Omental fat pad (tissue), 4 donors: ENCODE data around the gene CPT1B. TPM values are rescaled to one million over a fixed set of nuclear protein-coding genes. Genes with fewer than 3 reads are reported as not detected.
"Not testable (repeated sequence)": the region's sequence is repeated elsewhere in the genome, so short reads cannot be mapped to it uniquely, and the experiment has no call there.

Experiments
- ATAC-seq: fragments of 150-250 bp; one replicate; pipeline ENCODE4 v1.9.1; 2016; ENCODE audit warnings: mild to moderate bottlenecking, moderate library complexity; ENCODE audit not compliant: low FRiP score
- DNase-seq: peaks from one replicate; pipeline ENCODE4 v3.0.0-alpha.2; 2019; ENCODE audit warnings: low spot score
- total RNA-seq, 4 donors: library from RNA; depleted of rRNA; stranded (reverse); fragments of >200 nt; gene quantifications; one replicate each; pipeline ENCODE4 v1.1.0, GENCODE V29; 2016
- TF ChIP-seq, protein P1 (sequence below), 3 donors: fragments of 450-650 bp; IDR thresholded peaks; one replicate each; pipeline ENCODE4 v1.5.1; 2016 to 2017; ENCODE audit warnings: antibody characterized with exemption in 3 of 3, mild to moderate bottlenecking in 3 of 3, moderate library complexity in 2 of 3

CPT1B gene
- total RNA-seq, 4 donors from 2014 or later, result 4.9 to 29.2 (median 10.8) TPM

DNA sequence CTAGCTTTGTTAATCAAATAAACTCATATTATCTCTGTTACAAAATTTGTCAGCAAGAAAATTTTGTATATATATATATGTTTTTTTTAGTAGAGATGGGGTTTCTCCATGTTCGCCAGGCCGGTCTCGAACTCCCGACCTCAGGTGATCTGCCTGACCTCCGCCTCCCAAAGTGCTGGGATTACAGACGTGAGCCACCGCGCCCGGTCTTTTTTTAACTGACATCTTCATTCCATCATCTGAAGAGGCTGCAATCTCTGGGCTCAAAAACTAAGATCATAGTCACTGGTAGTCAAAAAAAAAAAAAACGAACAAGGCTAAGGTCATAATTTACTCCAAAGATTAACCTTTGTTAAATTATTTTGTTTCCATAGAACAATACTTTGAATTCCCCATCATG is 37.8 kb downstream of the CPT1B start:
- DNase-seq (no peak), ATAC-seq (no peak)
- TF ChIP-seq, protein P1, sequence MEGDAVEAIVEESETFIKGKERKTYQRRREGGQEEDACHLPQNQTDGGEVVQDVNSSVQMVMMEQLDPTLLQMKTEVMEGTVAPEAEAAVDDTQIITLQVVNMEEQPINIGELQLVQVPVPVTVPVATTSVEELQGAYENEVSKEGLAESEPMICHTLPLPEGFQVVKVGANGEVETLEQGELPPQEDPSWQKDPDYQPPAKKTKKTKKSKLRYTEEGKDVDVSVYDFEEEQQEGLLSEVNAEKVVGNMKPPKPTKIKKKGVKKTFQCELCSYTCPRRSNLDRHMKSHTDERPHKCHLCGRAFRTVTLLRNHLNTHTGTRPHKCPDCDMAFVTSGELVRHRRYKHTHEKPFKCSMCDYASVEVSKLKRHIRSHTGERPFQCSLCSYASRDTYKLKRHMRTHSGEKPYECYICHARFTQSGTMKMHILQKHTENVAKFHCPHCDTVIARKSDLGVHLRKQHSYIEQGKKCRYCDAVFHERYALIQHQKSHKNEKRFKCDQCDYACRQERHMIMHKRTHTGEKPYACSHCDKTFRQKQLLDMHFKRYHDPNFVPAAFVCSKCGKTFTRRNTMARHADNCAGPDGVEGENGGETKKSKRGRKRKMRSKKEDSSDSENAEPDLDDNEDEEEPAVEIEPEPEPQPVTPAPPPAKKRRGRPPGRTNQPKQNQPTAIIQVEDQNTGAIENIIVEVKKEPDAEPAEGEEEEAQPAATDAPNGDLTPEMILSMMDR (IDR thresholded peaks at IDR 0.05), result no peak

GRCh38 chr22:50537765-50538164 is 40.5 kb downstream of the CPT1B start:
- TF ChIP-seq, protein P1 (IDR thresholded peaks at IDR 0.05), result no peak
- DNase-seq, result no peak
- no peak for ATAC-seq

DNA sequence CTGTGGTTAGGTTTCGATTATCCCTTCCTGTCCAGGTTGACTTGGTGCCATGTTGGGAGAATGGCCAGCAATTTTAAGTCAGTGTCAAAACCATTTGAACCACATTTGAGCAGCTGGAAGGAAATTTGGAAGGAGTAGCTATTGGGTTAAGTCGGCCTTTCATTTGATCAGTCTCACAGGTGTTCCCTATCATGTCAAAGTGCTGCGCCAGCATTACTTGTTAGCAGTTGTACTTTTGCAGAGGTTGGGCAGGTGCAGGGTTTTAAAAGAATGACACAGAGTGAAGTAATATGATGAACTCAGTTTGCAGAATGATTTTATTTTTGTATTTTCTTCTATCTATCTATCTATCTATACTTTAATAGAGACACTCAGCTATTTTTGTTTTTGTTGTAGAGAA is 42.0 kb downstream of the CPT1B start:
- no peak for DNase-seq
- TF ChIP-seq, protein P1 (IDR thresholded peaks at IDR 0.05), result no peak
- no peak for ATAC-seq

- ATAC-seq (no peak), DNase-seq (no peak)
- TF ChIP-seq, protein P1 (IDR thresholded peaks at IDR 0.05), result no peak
Measured at GRCh38 chr22:50535113-50535512, 43.1 kb downstream of the CPT1B start.

DNA sequence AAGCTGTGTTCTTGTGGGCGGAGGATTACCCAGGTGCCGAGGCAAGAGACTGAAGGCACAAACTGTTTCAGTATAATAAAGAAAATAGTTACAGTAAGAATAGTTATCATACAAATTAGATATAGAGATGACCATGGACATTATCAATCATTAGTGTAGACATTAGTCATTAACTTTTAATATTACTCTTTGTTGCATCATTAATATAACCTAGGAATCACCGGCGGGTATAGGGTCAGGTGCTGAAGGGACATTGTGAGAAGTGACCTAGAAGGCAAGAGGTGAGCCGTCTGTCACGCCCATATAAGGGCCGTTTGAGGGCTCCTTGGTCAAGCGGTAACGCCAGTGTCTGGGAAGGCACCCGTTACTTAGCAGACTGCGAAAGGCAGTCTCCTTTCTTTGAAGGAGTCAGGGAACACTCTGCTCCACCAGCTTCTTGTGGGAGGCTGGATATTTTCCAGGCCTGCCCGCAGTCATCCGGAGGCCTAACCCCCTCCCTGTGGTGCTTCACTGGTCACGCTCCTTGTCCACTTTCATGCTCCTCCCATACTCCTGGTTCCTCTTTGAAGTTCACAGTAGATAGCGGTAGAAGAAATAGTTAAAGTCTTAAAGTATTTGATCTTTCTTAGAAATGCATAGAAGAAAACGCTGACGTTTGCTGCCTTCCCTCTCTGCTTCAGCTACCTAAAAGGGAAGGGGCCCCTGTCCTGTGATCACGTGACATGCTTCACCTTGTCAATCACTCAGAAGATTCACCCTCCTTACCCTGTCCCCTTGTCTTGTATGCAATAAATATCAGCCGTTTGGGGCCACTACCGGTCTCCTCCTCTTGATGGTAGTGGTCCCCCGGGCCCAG is 44.1 kb downstream of the CPT1B start:
- ATAC-seq, DNase-seq: not testable (repeated sequence)

- DNase-seq, result no peak
- TF ChIP-seq, protein P1 (IDR thresholded peaks at IDR 0.05), result no peak
- no peak for ATAC-seq
Measured at GRCh38 chr22:50532824-50533796, 45.1 kb downstream of the CPT1B start.

- DNase-seq (no peak), ATAC-seq (peak; percentile 23)
- TF ChIP-seq, protein P1 (IDR thresholded peaks at IDR 0.05), result no peak
Measured at GRCh38 chr22:50531962-50532674, 46.1 kb downstream of the CPT1B start.
